OCI-LY1 (cell line): Measurements from ENCODE around the gene RBM47.
"Not testable (repeated sequence)": the region's sequence is repeated elsewhere in the genome, so short reads cannot be mapped to it uniquely, and the experiment has no call there.

ENCODE experiments used
- EZH2 ChIP-seq: fragments of 200-600 bp; sonication (generic), shearing (Covaris generic); IDR thresholded peaks from 2 replicates; pipeline ENCODE4 v1.8.0; 2017; ENCODE audit warnings: borderline replicate concordance, mixed run types, mild to moderate bottlenecking, antibody characterized with exemption, low read length, moderate library complexity, mixed read lengths
- TF ChIP-seq, protein P1 (sequence below): fragments of 200-600 bp; sonication (generic), shearing (Covaris generic); IDR thresholded peaks from 2 replicates; pipeline ENCODE4 v1.5.1; 2017; ENCODE audit warnings: mild to moderate bottlenecking, antibody characterized with exemption, low read length, moderate library complexity, mixed read lengths

GRCh38 chr4:40517081-40517480 lies 112.6 kb downstream of the RBM47 start:
- TF ChIP-seq EZH2 = not testable (repeated sequence)
- TF ChIP-seq, protein P1, sequence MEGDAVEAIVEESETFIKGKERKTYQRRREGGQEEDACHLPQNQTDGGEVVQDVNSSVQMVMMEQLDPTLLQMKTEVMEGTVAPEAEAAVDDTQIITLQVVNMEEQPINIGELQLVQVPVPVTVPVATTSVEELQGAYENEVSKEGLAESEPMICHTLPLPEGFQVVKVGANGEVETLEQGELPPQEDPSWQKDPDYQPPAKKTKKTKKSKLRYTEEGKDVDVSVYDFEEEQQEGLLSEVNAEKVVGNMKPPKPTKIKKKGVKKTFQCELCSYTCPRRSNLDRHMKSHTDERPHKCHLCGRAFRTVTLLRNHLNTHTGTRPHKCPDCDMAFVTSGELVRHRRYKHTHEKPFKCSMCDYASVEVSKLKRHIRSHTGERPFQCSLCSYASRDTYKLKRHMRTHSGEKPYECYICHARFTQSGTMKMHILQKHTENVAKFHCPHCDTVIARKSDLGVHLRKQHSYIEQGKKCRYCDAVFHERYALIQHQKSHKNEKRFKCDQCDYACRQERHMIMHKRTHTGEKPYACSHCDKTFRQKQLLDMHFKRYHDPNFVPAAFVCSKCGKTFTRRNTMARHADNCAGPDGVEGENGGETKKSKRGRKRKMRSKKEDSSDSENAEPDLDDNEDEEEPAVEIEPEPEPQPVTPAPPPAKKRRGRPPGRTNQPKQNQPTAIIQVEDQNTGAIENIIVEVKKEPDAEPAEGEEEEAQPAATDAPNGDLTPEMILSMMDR = not testable (repeated sequence)
